Hepatocyte (in vitro differentiated cells): ENCODE measurements around the gene UBR3.

ENCODE experiments used
- CTCF ChIP-seq: fragments of 200-600 bp; sonication (generic); IDR thresholded peaks from 2 replicates; pipeline ENCODE4 v1.5.1; 2016; ENCODE audit warnings: antibody characterized with exemption, mild to moderate bottlenecking; ENCODE audit not compliant: poor library complexity
- EZH2phosphoT487 ChIP-seq: fragments of 200-600 bp; sonication (generic); IDR thresholded peaks from one replicate; pipeline ENCODE4 v1.6.1; 2018; ENCODE audit warnings: antibody characterized with exemption, mild to moderate bottlenecking, low read depth, moderate library complexity; ENCODE audit not compliant: unreplicated experiment, severe bottlenecking

- TF ChIP-seq CTCF: no peak
- no peak for TF ChIP-seq EZH2phosphoT487
Observed at GRCh38 chr2:169862816-169863215, 35.6 kb downstream of the UBR3 start.
